ENCODE data around the gene C19orf81. TPM values are rescaled to one million over a fixed set of nuclear protein-coding genes. Genes with fewer than 3 reads are reported as not detected.

C19orf81 gene
- total and polyA plus RNA-seq, 7 experiments from 2014 or later: 0.98 to 1.0 TPM; not detected in 5

DNA sequence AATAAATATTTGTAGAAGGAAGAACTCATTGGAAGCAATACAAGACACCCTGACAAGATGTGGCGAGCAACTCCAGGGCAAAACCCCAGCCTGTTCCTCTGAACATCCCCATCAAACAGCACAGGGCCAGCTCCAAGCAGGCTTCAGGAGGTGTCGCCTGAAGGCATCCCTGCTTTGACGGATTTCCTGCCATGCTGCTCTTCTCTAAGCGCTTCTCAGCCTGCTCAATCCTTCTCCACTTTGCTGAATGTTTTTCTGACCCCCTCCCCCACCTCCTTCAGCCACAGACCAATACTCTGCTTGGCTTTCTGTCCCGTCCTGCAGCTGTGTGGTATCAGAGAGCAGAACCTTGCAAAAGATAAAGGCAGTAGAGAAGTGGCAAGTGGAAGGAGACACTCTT lies 28.4 kb downstream of the C19orf81 start:
- ATAC-seq (no peak), DNase-seq (no peak)
- Mint-ChIP-seq H3K27ac (peak overlapping the region in 1 of 9 donors; percentile 70), H3K27me3 (peaks cover 27 to 76% (median 69%) of the 10 kb centered on the region in 5 donors), H3K4me1 (peaks cover 3 to 11% (median 6%) of the 10 kb centered on the region in 7 donors), H3K9me3 (peaks cover 0 to 19% (median 7%) of the 10 kb centered on the region in 11 donors), H3K4me3 (no peak overlapping the region), H3K36me3 (peaks cover 0 to 5% (median 0%) of the 10 kb centered on the region in 5 donors)
- ChIA-PET POLR2A (no interaction called here), CTCF (no interaction called here)
- Histone ChIP-seq H3K27ac (ENCODE audit: low read depth, low read length) (no peak overlapping the region), H3K27me3 (ENCODE audit: control insufficient read depth in 2 of 2, insufficient read depth in 2 of 2, low read length in 2 of 2) (peaks cover 3 to 7% of the 10 kb centered on the region in 2 donors), H3K36me3 (ENCODE audit: control insufficient read depth in 2 of 3, insufficient read depth in 3 of 3, low read length in 3 of 3) (no peaks in the 10 kb centered on the region), H3K4me3 (ENCODE audit: low read length) (no peak overlapping the region), H3K4me1 (ENCODE audit: control insufficient read depth in 2 of 2, insufficient read depth in 2 of 2, low read length in 2 of 2) (peaks cover 0 to 4% of the 10 kb centered on the region in 2 donors), H3K9me3 (ENCODE audit: control insufficient read depth in 2 of 3, low read length in 3 of 3) (peaks cover 0 to 8% (median 0%) of the 10 kb centered on the region in 3 experiments)
- intact Hi-C loops (cut with micrococcal nuclease): no loop called here

GRCh38 chr19:50678323-50678722 lies 29.1 kb downstream of the C19orf81 start:
- H3K36me3 ChIP-seq (ENCODE audit: control insufficient read depth in 2 of 3, insufficient read depth in 3 of 3, low read length in 3 of 3): no peaks in the 10 kb centered on the region
- intact Hi-C loops (cut with micrococcal nuclease): no loop called here
- H3K4me1 ChIP-seq (ENCODE audit: control insufficient read depth in 2 of 2, insufficient read depth in 2 of 2, low read length in 2 of 2): peaks cover 0 to 4% of the 10 kb centered on the region in 2 donors
- ChIA-PET CTCF (no interaction called here), POLR2A (no interaction called here)
- no peak for DNase-seq
- no peak overlapping the region for H3K27ac ChIP-seq (ENCODE audit: low read depth, low read length)
- peaks cover 3 to 7% of the 10 kb centered on the region in 2 donors for H3K27me3 ChIP-seq (ENCODE audit: control insufficient read depth in 2 of 2, insufficient read depth in 2 of 2, low read length in 2 of 2)
- H3K36me3 Mint-ChIP-seq: peaks cover 0 to 5% (median 0%) of the 10 kb centered on the region in 5 donors
- H3K27ac Mint-ChIP-seq: no peak overlapping the region
- H3K27me3 Mint-ChIP-seq: peaks cover 20 to 72% (median 66%) of the 10 kb centered on the region in 5 donors
- H3K4me3 ChIP-seq (ENCODE audit: low read length): no peak overlapping the region
- H3K9me3 Mint-ChIP-seq: peaks cover 0 to 19% (median 7%) of the 10 kb centered on the region in 11 donors
- peaks cover 3 to 11% (median 6%) of the 10 kb centered on the region in 7 donors for H3K4me1 Mint-ChIP-seq
- H3K4me3 Mint-ChIP-seq: no peak overlapping the region
- ATAC-seq: no peak
- H3K9me3 ChIP-seq (ENCODE audit: control insufficient read depth in 2 of 3, low read length in 3 of 3): peaks cover 0 to 8% (median 0%) of the 10 kb centered on the region in 3 experiments

DNA sequence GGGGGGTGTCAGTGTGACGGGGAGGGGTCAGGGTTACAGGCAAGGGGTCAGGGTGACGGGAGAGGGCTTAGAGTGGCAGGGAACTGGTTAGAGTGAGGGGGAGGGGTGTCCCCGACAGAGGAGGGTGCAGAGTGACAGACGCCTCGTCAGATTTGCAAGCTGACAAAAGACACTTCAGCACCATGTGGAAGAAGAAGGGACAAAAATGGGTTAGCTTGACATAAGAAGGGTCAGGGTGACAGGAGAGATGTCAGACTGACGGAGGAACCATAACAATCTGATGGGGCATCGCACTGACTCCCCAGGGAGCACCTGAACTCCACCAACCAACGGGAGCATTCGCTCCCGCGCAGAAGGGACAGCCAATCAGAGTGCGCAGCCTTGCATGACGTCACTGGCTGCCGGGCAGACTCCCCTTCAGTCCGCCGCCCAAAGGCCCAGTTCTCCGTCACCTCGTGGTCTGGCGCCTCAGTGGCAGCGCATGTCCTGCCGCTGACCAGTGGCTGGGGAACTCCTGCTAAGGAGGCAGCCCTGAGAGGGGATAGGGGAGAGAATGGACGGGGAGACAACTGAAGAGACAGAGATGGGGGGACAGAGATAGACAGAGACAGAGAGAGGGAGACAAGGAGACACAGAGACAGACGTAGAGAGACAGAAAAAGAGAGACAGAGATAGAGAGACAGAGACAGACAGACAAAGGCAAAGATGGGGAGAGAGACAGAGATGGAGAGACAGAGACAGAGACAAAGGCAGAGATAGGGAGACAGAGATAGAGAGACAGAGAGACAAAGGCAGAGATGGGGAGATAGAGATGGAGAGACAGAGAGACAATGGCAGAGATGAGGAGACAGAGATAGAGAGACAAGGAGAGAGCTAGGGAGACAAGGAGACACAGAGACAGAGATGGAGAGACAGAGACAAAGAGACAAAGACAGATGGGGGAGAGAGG lies 30.2 kb downstream of the C19orf81 start:
- H3K9me3 Mint-ChIP-seq: peaks cover 0 to 19% (median 7%) of the 10 kb centered on the region in 11 donors

GRCh38 chr19:50686310-50687032 lies 37.2 kb downstream of the C19orf81 start:
- ATAC-seq (no peak), DNase-seq (no peak)
- Histone ChIP-seq H3K36me3 (ENCODE audit: control insufficient read depth in 2 of 3, insufficient read depth in 3 of 3, low read length in 3 of 3) (no peaks in the 10 kb centered on the region), H3K4me1 (ENCODE audit: control insufficient read depth in 2 of 2, insufficient read depth in 2 of 2, low read length in 2 of 2) (no peaks in the 10 kb centered on the region), H3K4me3 (ENCODE audit: low read length) (no peak overlapping the region), H3K27me3 (ENCODE audit: control insufficient read depth in 2 of 2, insufficient read depth in 2 of 2, low read length in 2 of 2) (peaks cover 0 to 4% of the 10 kb centered on the region in 2 donors), H3K27ac (ENCODE audit: low read depth, low read length) (no peak overlapping the region), H3K9me3 (ENCODE audit: control insufficient read depth in 2 of 3, low read length in 3 of 3) (no peaks in the 10 kb centered on the region)
- peaks cover 0 to 2% (median 0%) of the 10 kb centered on the region in 7 donors for H3K4me1 Mint-ChIP-seq
- no peak overlapping the region for H3K4me3 Mint-ChIP-seq
- ChIA-PET CTCF (no interaction called here), POLR2A (no interaction called here)
- peaks cover 0 to 5% (median 0%) of the 10 kb centered on the region in 5 donors for H3K36me3 Mint-ChIP-seq
- peaks cover 0 to 6% (median 0%) of the 10 kb centered on the region in 11 donors for H3K9me3 Mint-ChIP-seq
- peaks cover 17 to 61% (median 56%) of the 10 kb centered on the region in 5 donors for H3K27me3 Mint-ChIP-seq
- no peak overlapping the region for H3K27ac Mint-ChIP-seq
- intact Hi-C loops (cut with micrococcal nuclease): no loop called here

More for the DNA sequence above, 30.2 kb downstream of the C19orf81 start:
- ATAC-seq: peak; percentile 93
- intact Hi-C loops (cut with micrococcal nuclease): no loop called here
- Histone ChIP-seq H3K4me1 (ENCODE audit: control insufficient read depth in 2 of 2, insufficient read depth in 2 of 2, low read length in 2 of 2) (peaks cover 0 to 4% of the 10 kb centered on the region in 2 donors), H3K27me3 (ENCODE audit: control insufficient read depth in 2 of 2, insufficient read depth in 2 of 2, low read length in 2 of 2) (peaks cover 3 to 7% of the 10 kb centered on the region in 2 donors), H3K27ac (ENCODE audit: low read depth, low read length) (no peak overlapping the region), H3K36me3 (ENCODE audit: control insufficient read depth in 2 of 3, insufficient read depth in 3 of 3, low read length in 3 of 3) (no peaks in the 10 kb centered on the region), H3K9me3 (ENCODE audit: control insufficient read depth in 2 of 3, low read length in 3 of 3) (peaks cover 0 to 8% (median 0%) of the 10 kb centered on the region in 3 experiments), H3K4me3 (ENCODE audit: low read length) (no peak overlapping the region)
- Mint-ChIP-seq H3K27ac (peak overlapping the region in 2 of 9 donors; percentile 34 to 62), H3K36me3 (peaks cover 0 to 5% (median 0%) of the 10 kb centered on the region in 5 donors), H3K4me3 (no peak overlapping the region), H3K4me1 (peaks cover 3 to 11% (median 6%) of the 10 kb centered on the region in 7 donors), H3K27me3 (peaks cover 15 to 67% (median 65%) of the 10 kb centered on the region in 5 donors)
- peak; percentile 44 to 79 (median 62) for DNase-seq
- ChIA-PET POLR2A (no interaction called here), CTCF (no interaction called here)

- H3K9me3 Mint-ChIP-seq: peaks cover 0 to 10% (median 0%) of the 10 kb centered on the region in 11 donors
- no peak overlapping the region for H3K4me3 Mint-ChIP-seq
- DNase-seq: no peak
- H3K27ac ChIP-seq (ENCODE audit: low read depth, low read length): no peak overlapping the region
- no peak for ATAC-seq
- no peaks in the 10 kb centered on the region for H3K9me3 ChIP-seq (ENCODE audit: control insufficient read depth in 2 of 3, low read length in 3 of 3)
- H3K27ac Mint-ChIP-seq: no peak overlapping the region
- ChIA-PET CTCF (no interaction called here), POLR2A (no interaction called here)
- H3K4me3 ChIP-seq (ENCODE audit: low read length): no peak overlapping the region
- peaks cover 0 to 5% (median 0%) of the 10 kb centered on the region in 5 donors for H3K36me3 Mint-ChIP-seq
- peaks cover 0 to 3% (median 0%) of the 10 kb centered on the region in 7 donors for H3K4me1 Mint-ChIP-seq
- H3K36me3 ChIP-seq (ENCODE audit: control insufficient read depth in 2 of 3, insufficient read depth in 3 of 3, low read length in 3 of 3): no peaks in the 10 kb centered on the region
- H3K27me3 Mint-ChIP-seq: peaks cover 32 to 69% (median 63%) of the 10 kb centered on the region in 5 donors
- intact Hi-C loops (cut with micrococcal nuclease): no loop called here
- no peaks in the 10 kb centered on the region for H3K4me1 ChIP-seq (ENCODE audit: control insufficient read depth in 2 of 2, insufficient read depth in 2 of 2, low read length in 2 of 2)
- H3K27me3 ChIP-seq (ENCODE audit: control insufficient read depth in 2 of 2, insufficient read depth in 2 of 2, low read length in 2 of 2): peaks cover 0 to 9% of the 10 kb centered on the region in 2 donors
Measured at GRCh38 chr19:50688766-50689165, 39.5 kb downstream of the C19orf81 start.

DNA sequence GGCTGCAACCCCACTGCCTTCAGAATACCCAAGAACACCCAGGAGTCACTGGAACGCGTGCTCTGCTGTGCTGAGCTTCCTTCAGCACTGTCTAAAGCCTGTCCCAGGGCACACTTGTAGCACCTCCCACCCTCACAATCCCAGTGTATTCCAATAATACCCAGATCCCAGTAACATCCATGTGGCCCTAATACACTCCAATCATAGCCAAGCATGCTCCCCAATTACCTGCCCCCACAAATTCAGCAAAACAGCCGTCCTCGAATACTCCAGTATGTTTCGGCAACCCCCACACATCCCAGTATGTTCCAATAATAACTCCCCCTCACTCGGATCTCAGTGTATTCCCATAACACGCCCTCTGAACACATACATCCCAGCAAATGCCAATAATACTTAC lies 41.2 kb downstream of the C19orf81 start:
- POLR2A ChIA-PET: no interaction called here
- DNase-seq: no peak
- H3K36me3 ChIP-seq (ENCODE audit: control insufficient read depth in 2 of 3, insufficient read depth in 3 of 3, low read length in 3 of 3): no peaks in the 10 kb centered on the region
- Mint-ChIP-seq H3K4me3 (no peak overlapping the region), H3K4me1 (peaks cover 0 to 4% (median 0%) of the 10 kb centered on the region in 7 donors), H3K27me3 (peaks cover 35 to 63% (median 52%) of the 10 kb centered on the region in 5 donors), H3K9me3 (peaks cover 0 to 11% (median 0%) of the 10 kb centered on the region in 11 donors), H3K27ac (no peak overlapping the region), H3K36me3 (peaks cover 0 to 5% (median 0%) of the 10 kb centered on the region in 5 donors)
- H3K4me3 ChIP-seq (ENCODE audit: low read length): no peak overlapping the region
- CTCF ChIA-PET: no interaction called here
- no peak overlapping the region for H3K27ac ChIP-seq (ENCODE audit: low read depth, low read length)
- ATAC-seq: no peak
- peaks cover 0 to 14% of the 10 kb centered on the region in 2 donors for H3K27me3 ChIP-seq (ENCODE audit: control insufficient read depth in 2 of 2, insufficient read depth in 2 of 2, low read length in 2 of 2)
- intact Hi-C loops (cut with micrococcal nuclease): no loop called here
- H3K4me1 ChIP-seq (ENCODE audit: control insufficient read depth in 2 of 2, insufficient read depth in 2 of 2, low read length in 2 of 2): no peaks in the 10 kb centered on the region
- no peaks in the 10 kb centered on the region for H3K9me3 ChIP-seq (ENCODE audit: control insufficient read depth in 2 of 3, low read length in 3 of 3)

Data from naive thymus-derived CD4-positive, alpha-beta T cell (primary cell).